Coronary artery (tissue), 2 donors: ENCODE data around the gene APRT.

Experiments used
- DNase-seq: peaks from one replicate; pipeline ENCODE4 v3.0.0-alpha.2; 2017; ENCODE audit warnings: low spot score
- H3K27ac ChIP-seq, 2 donors: fragments of 200-600 bp; sonication (generic); one replicate each; pipeline ENCODE4 v1.5.1; 2016 to 2019
- H3K4me3 ChIP-seq: fragments of 200-600 bp; sonication (generic); 2 replicates; pipeline ENCODE4 v1.5.1; 2016; ENCODE audit warnings: mild to moderate bottlenecking, moderate library complexity
- TF ChIP-seq, protein P1 (sequence below): fragments of 200-600 bp; sonication (generic); IDR thresholded peaks from one replicate; pipeline ENCODE4 v1.5.1; 2019; ENCODE audit warnings: antibody characterized with exemption

The APRT gene

DNA sequence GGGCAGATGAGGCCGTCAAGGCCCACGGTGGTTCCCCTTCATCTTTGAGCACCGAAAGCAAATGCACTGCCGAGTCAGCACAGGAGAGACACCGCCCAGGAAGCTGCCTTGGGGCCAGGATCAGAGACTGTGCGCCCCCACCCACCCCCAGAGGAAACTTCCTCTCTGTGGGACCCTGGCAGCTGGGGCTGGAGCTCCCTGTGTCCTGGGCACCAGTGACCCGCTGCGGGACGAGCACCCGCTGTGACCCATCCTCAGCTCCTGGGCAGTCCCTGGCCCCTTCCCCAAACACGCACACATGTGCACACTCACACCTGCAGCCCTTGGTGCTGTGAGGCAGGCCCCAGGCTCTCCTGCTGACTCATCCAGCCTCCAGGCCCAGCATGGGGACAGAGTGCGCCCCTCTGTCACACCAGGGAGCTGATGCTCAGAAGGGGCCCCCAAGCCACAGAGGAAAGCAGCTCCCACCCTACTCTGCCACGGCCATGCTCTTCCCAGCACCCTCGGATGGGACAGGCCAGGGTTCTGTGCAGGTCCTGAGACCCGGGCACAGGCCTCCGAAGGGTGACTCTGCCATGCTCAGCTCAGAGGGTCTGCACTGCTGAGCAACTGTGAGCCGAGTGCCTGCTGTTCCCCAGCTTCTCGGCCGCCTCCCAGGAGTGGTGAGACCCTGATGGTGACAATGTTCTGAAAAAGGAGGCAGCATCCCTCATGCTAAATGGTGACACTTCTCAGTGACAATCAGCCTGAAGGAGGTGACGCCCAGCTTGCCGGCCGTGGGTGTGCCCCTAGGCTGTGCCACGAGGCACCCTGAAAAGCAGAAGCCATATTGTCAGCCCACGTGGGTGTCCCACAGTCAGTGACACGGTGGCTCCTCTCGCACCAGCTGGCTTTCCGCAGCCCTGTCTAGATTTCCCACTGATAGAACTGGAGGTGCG is 30.3 kb downstream of the APRT start:
- TF ChIP-seq, protein P1, sequence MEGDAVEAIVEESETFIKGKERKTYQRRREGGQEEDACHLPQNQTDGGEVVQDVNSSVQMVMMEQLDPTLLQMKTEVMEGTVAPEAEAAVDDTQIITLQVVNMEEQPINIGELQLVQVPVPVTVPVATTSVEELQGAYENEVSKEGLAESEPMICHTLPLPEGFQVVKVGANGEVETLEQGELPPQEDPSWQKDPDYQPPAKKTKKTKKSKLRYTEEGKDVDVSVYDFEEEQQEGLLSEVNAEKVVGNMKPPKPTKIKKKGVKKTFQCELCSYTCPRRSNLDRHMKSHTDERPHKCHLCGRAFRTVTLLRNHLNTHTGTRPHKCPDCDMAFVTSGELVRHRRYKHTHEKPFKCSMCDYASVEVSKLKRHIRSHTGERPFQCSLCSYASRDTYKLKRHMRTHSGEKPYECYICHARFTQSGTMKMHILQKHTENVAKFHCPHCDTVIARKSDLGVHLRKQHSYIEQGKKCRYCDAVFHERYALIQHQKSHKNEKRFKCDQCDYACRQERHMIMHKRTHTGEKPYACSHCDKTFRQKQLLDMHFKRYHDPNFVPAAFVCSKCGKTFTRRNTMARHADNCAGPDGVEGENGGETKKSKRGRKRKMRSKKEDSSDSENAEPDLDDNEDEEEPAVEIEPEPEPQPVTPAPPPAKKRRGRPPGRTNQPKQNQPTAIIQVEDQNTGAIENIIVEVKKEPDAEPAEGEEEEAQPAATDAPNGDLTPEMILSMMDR: no peak
- peak overlapping the region in 1 of 2 donors; percentile 97 for H3K27ac ChIP-seq
- no peak for DNase-seq
- peak overlapping the region; percentile 26 for H3K4me3 ChIP-seq

DNA sequence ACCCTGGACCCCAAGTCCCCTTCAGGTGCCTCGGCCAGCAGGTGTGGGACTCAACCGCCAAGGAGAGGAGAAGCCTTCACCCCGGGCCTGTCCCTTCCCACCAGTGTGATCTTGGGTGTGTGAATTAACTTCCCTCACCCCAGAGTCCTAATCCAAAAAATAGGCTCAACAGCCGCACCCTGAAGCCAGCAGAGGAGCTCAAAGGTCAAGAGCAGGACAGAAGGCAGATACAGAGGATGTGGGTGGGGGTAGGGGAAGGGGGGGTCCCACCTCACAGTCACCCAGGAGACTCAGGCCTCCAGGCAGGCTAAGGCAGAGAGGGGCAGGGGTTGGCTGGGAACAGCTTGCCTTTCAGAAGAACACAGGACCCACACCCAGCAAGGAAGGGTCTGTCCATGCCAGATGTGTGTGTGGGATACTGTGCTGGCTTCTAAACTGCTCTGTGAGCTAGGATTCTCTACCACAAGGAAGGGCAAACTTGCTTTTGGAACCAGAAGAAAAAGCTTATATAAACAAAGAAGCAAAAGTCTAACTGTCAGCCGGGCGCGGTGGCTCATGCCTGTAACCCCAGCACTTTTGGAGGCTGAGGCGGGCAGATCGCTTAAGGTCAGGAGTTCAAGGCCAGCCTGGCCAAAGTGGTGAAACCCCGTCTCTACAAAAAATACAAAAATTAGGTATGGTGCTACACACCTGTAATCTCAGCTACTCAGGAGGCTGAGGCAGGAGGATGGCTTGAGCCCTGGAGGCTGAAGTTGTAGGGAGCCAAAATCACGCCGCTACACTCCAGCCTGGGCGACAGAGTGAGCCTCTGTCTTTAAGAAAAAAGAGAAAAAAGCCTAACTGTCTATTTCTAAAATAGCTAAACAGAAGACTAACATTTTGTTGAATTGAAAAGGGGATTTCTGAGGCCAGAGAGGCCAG is 31.3 kb downstream of the APRT start:
- no peak overlapping the region for H3K4me3 ChIP-seq
- TF ChIP-seq, protein P1: no peak
- H3K27ac ChIP-seq: peak overlapping the region in 1 of 2 donors; percentile 35
- no peak for DNase-seq

GRCh38 chr16:88779406-88780141 is 32.2 kb downstream of the APRT start:
- H3K27ac ChIP-seq: peak overlapping the region in 1 of 2 donors; percentile 35
- TF ChIP-seq, protein P1: no peak
- H3K4me3 ChIP-seq: peak overlapping the region; percentile 19
- DNase-seq: no peak

GRCh38 chr16:88778541-88779065 is 33.1 kb downstream of the APRT start:
- TF ChIP-seq, protein P1: no peak
- H3K27ac ChIP-seq: no peak overlapping the region
- no peak for DNase-seq
- H3K4me3 ChIP-seq: no peak overlapping the region

GRCh38 chr16:88778271-88778525 is 33.5 kb downstream of the APRT start:
- no peak overlapping the region for H3K27ac ChIP-seq
- TF ChIP-seq, protein P1: no peak
- no peak for DNase-seq
- no peak overlapping the region for H3K4me3 ChIP-seq

GRCh38 chr16:88777471-88778270 is 34.1 kb downstream of the APRT start:
- Histone ChIP-seq H3K27ac (no peak overlapping the region), H3K4me3 (no peak overlapping the region)
- no peak for DNase-seq
- TF ChIP-seq, protein P1: no peak
